Measurements from ENCODE around the gene NRCAM.
A peak's percentile ranks its signal among the peaks of the same experiment; 100 is the strongest.

NRCAM gene

GRCh38 chr7:108457871-108458270, 1.6 kb upstream of the NRCAM start:
- no peak for DNase-seq

GRCh38 chr7:108456845-108457540, 757 bp upstream of the NRCAM start:
- DNase-seq, result no peak

- DNase-seq, result no peak
Measured at GRCh38 chr7:108455551-108455997, 662 bp downstream of the NRCAM start.

GRCh38 chr7:108454674-108455550, 1.3 kb downstream of the NRCAM start:
- DNase-seq, result no peak

GRCh38 chr7:108454317-108454673, 1.9 kb downstream of the NRCAM start:
- no peak for DNase-seq

GRCh38 chr7:108453320-108453719, 2.9 kb downstream of the NRCAM start:
- DNase-seq, result no peak

GRCh38 chr7:108452707-108453106, 3.5 kb downstream of the NRCAM start:
- peak; percentile 28 for DNase-seq

GRCh38 chr7:108451296-108451848, 4.9 kb downstream of the NRCAM start:
- no peak for DNase-seq

- DNase-seq, result no peak
Measured at GRCh38 chr7:108450160-108450559, 6.1 kb downstream of the NRCAM start.

- no peak for DNase-seq
Measured at GRCh38 chr7:108449521-108449920, 6.7 kb downstream of the NRCAM start.

GRCh38 chr7:108448584-108449505, 7.4 kb downstream of the NRCAM start:
- DNase-seq, result no peak

- no peak for DNase-seq
Measured at GRCh38 chr7:108442039-108442568, 14.1 kb downstream of the NRCAM start.

GRCh38 chr7:108441392-108441955, 14.8 kb downstream of the NRCAM start:
- DNase-seq, result no peak

- DNase-seq, result no peak
Measured at GRCh38 chr7:108440613-108441012, 15.6 kb downstream of the NRCAM start.

GRCh38 chr7:108436906-108437305, 19.3 kb downstream of the NRCAM start:
- DNase-seq, result no peak

GRCh38 chr7:108434010-108434409, 22.2 kb downstream of the NRCAM start:
- DNase-seq, result no peak

GRCh38 chr7:108431099-108431498, 25.1 kb downstream of the NRCAM start:
- no peak for DNase-seq

- DNase-seq, result no peak
Measured at GRCh38 chr7:108430664-108431063, 25.6 kb downstream of the NRCAM start.

- DNase-seq, result no peak
Measured at GRCh38 chr7:108427766-108428165, 28.5 kb downstream of the NRCAM start.

- no peak for DNase-seq
Measured at GRCh38 chr7:108425714-108426275, 30.4 kb downstream of the NRCAM start.

GRCh38 chr7:108424013-108424412, 32.2 kb downstream of the NRCAM start:
- DNase-seq, result no peak
